WTC11 (cell line): ENCODE data around the gene MRPL2. TPM values are rescaled to one million over a fixed set of nuclear protein-coding genes. Genes with fewer than 3 reads are reported as not detected.

Experiments
- ATAC-seq: fragments of 200-7000 bp; cut with Tn5 transposase; 2 replicates; pipeline ENCODE4 v1.10.0; 2021; ENCODE audit warnings: mild to moderate bottlenecking, moderate library complexity
- CTCF ChIA-PET: fragments of 300-600 bp; sonication (Branson Sonifier 250); formaldehyde crosslinking; loops from one replicate; lab custom pipeline; 2021; ENCODE audit warnings: antibody characterized with exemption; lab: Charles Lee
- POLR2A ChIA-PET: fragments of 350-600 bp; sonication (Branson Sonifier 250); formaldehyde crosslinking; loops from one replicate; lab custom pipeline; 2021; ENCODE audit warnings: antibody characterized with exemption; lab: Charles Lee
- DNase-seq: peaks from one replicate; pipeline ENCODE4 v3.0.0; 2021; ENCODE audit warnings: low spot score
- H3K27ac Mint-ChIP-seq: 2 replicates; pipeline ENCODE4 v1.8.0; 2021; ENCODE audit warnings: mixed read lengths
- H3K27me3 Mint-ChIP-seq: 2 replicates; pipeline ENCODE4 v1.8.0; 2021; ENCODE audit warnings: low read depth, mild to moderate bottlenecking, moderate library complexity, mixed read lengths
- H3K36me3 Mint-ChIP-seq: 2 replicates; pipeline ENCODE4 v1.8.0; 2021; ENCODE audit warnings: mixed read lengths
- H3K4me1 Mint-ChIP-seq: 2 replicates; pipeline ENCODE4 v1.8.0; 2022; ENCODE audit warnings: mixed read lengths
- H3K4me3 Mint-ChIP-seq: 2 replicates; pipeline ENCODE4 v1.8.0; 2021; ENCODE audit warnings: mild to moderate bottlenecking, moderate library complexity, mixed read lengths
- H3K9me3 Mint-ChIP-seq: 2 replicates; pipeline ENCODE4 v1.8.0; 2021; ENCODE audit warnings: mixed read lengths
- CREM ChIP-seq: sonication (generic); formaldehyde crosslinking; IDR thresholded peaks from 2 replicates; pipeline ENCODE4 v1.8.1; 2022; ENCODE audit warnings: mild to moderate bottlenecking, missing genetic modification reagents, moderate library complexity
- FOXJ3 ChIP-seq: sonication (generic); formaldehyde crosslinking; IDR thresholded peaks from 2 replicates; pipeline ENCODE4 v1.9.0; 2021; ENCODE audit warnings: missing genetic modification reagents, mild to moderate bottlenecking, borderline replicate concordance
- GABPB1 ChIP-seq: sonication (generic); formaldehyde crosslinking; IDR thresholded peaks from 2 replicates; pipeline ENCODE4 v1.8.1; 2023; ENCODE audit warnings: mild to moderate bottlenecking, missing genetic modification reagents
- NFYB ChIP-seq: sonication (generic); formaldehyde crosslinking; conservative IDR thresholded peaks from 2 replicates; pipeline ENCODE4 v1.8.0; 2022; ENCODE audit warnings: low read depth, missing genetic modification reagents
- NR1H2 ChIP-seq: sonication (generic); formaldehyde crosslinking; IDR thresholded peaks from 2 replicates; pipeline ENCODE4 v1.9.0; 2021; ENCODE audit warnings: mild to moderate bottlenecking, moderate library complexity, missing genetic modification reagents
- SMAD3 ChIP-seq: sonication (generic); formaldehyde crosslinking; IDR thresholded peaks from 2 replicates; pipeline ENCODE4 v1.8.0; 2022; ENCODE audit warnings: missing genetic modification reagents, mild to moderate bottlenecking, borderline replicate concordance
- SMAD4 ChIP-seq: sonication (generic); formaldehyde crosslinking; IDR thresholded peaks from 2 replicates; pipeline ENCODE4 v1.8.0; 2022; ENCODE audit warnings: mild to moderate bottlenecking, missing genetic modification reagents
- SP1 ChIP-seq: sonication (generic); formaldehyde crosslinking; conservative IDR thresholded peaks from 2 replicates; pipeline ENCODE4 v1.8.1; 2022; ENCODE audit warnings: missing genetic modification reagents
- ZBTB21 ChIP-seq: sonication (generic); formaldehyde crosslinking; IDR thresholded peaks from 2 replicates; pipeline ENCODE4 v1.8.1; 2023; ENCODE audit warnings: mild to moderate bottlenecking, missing genetic modification reagents, borderline replicate concordance
- ZNF121 ChIP-seq: sonication (generic); formaldehyde crosslinking; IDR thresholded peaks from 2 replicates; pipeline ENCODE4 v1.8.0; 2023; ENCODE audit warnings: missing genetic modification reagents
- total RNA-seq: library from RNA; stranded (reverse); gene quantifications from 3 replicates; pipeline ENCODE4 v1.2.3, GENCODE V29; 2021
- TF ChIP-seq, protein P1 (sequence below): sonication (generic); formaldehyde crosslinking; IDR thresholded peaks from 2 replicates; pipeline ENCODE4 v1.8.1; 2022; ENCODE audit warnings: mild to moderate bottlenecking, missing genetic modification reagents, moderate library complexity, borderline replicate concordance
- TF ChIP-seq, protein P2 (sequence below): sonication (generic); formaldehyde crosslinking; IDR thresholded peaks from 2 replicates; pipeline ENCODE4 v1.8.0; 2022; ENCODE audit warnings: missing genetic modification reagents
- TF ChIP-seq, protein P3 (sequence below): sonication (generic); formaldehyde crosslinking; IDR thresholded peaks from 2 replicates; pipeline ENCODE4 v1.8.0; 2022; ENCODE audit warnings: mild to moderate bottlenecking, missing genetic modification reagents
- TF ChIP-seq, protein P4 (sequence below): sonication (generic); formaldehyde crosslinking; IDR thresholded peaks from 2 replicates; pipeline ENCODE4 v1.8.1; 2023; ENCODE audit warnings: mild to moderate bottlenecking, missing genetic modification reagents
- TF ChIP-seq, protein P5 (sequence below): fragments of 250-450 bp; sonication (Bioruptor Pico); IDR thresholded peaks from 2 replicates; pipeline ENCODE4 v1.9.0; 2021; ENCODE audit warnings: moderate library complexity, mild to moderate bottlenecking, inconsistent platforms, borderline replicate concordance
- TF ChIP-seq, protein P6 (sequence below): sonication (generic); formaldehyde crosslinking; IDR thresholded peaks from 2 replicates; pipeline ENCODE4 v1.8.1; 2023; ENCODE audit warnings: mild to moderate bottlenecking, missing genetic modification reagents, moderate library complexity
- TF ChIP-seq, protein P7 (sequence below): sonication (generic); formaldehyde crosslinking; IDR thresholded peaks from 2 replicates; pipeline ENCODE4 v1.8.0; 2022; ENCODE audit warnings: mild to moderate bottlenecking, missing genetic modification reagents
- TF ChIP-seq, protein P8 (sequence below): sonication (generic); formaldehyde crosslinking; IDR thresholded peaks from 2 replicates; pipeline ENCODE4 v1.8.1; 2022; ENCODE audit warnings: missing genetic modification reagents, borderline replicate concordance

Gene MRPL2
- total RNA-seq, 1 experiment from 2014 or later = 131 TPM

DNA sequence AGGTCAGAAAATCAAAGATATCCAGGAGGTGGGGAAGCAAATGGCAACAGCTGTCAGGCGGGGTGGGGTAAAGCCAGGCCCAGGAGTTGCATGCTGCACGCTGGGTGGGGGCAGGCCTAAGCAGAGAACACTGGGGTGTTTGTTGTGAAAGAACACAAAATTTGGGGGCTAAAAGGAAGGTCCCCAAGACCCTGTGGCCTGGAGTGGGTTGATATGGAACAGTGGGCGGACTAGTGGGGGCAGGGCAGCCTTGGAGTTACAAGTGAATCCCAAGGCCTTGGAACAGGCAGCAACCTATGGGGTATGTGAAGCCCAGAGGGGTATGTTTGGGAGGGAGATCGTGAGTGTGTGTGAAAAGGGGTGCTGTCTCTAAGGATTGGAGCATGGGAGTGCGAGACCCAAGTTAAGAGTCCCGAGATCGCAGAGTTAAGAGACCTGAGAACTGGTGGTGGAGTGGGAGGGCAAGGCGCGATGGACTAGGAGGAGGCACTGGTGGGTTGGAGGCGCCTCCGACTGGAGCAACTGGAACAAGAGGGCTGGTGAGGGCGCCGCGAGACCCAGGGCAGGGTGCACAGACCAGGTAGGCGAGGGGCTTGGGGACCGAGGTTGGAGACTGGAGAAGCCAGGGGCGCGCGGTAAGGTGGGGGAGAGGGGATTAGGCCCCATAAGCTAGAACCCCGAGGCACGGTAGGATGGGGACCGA, 6.2 kb downstream of the MRPL2 start (continued):
- no peak for TF ChIP-seq FOXJ3
- TF ChIP-seq, protein P1, sequence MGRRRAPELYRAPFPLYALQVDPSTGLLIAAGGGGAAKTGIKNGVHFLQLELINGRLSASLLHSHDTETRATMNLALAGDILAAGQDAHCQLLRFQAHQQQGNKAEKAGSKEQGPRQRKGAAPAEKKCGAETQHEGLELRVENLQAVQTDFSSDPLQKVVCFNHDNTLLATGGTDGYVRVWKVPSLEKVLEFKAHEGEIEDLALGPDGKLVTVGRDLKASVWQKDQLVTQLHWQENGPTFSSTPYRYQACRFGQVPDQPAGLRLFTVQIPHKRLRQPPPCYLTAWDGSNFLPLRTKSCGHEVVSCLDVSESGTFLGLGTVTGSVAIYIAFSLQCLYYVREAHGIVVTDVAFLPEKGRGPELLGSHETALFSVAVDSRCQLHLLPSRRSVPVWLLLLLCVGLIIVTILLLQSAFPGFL (CRISPR knock-in tag) = no peak
- TF ChIP-seq SMAD4 (CRISPR knock-in tag) = no peak
- TF ChIP-seq, protein P2, sequence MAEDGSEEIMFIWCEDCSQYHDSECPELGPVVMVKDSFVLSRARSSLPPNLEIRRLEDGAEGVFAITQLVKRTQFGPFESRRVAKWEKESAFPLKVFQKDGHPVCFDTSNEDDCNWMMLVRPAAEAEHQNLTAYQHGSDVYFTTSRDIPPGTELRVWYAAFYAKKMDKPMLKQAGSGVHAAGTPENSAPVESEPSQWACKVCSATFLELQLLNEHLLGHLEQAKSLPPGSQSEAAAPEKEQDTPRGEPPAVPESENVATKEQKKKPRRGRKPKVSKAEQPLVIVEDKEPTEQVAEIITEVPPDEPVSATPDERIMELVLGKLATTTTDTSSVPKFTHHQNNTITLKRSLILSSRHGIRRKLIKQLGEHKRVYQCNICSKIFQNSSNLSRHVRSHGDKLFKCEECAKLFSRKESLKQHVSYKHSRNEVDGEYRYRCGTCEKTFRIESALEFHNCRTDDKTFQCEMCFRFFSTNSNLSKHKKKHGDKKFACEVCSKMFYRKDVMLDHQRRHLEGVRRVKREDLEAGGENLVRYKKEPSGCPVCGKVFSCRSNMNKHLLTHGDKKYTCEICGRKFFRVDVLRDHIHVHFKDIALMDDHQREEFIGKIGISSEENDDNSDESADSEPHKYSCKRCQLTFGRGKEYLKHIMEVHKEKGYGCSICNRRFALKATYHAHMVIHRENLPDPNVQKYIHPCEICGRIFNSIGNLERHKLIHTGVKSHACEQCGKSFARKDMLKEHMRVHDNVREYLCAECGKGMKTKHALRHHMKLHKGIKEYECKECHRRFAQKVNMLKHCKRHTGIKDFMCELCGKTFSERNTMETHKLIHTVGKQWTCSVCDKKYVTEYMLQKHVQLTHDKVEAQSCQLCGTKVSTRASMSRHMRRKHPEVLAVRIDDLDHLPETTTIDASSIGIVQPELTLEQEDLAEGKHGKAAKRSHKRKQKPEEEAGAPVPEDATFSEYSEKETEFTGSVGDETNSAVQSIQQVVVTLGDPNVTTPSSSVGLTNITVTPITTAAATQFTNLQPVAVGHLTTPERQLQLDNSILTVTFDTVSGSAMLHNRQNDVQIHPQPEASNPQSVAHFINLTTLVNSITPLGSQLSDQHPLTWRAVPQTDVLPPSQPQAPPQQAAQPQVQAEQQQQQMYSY = 0 out of 2 replicates have a peak, but pooled peaks have one; percentile 10
- TF ChIP-seq NFYB = no peak

DNA sequence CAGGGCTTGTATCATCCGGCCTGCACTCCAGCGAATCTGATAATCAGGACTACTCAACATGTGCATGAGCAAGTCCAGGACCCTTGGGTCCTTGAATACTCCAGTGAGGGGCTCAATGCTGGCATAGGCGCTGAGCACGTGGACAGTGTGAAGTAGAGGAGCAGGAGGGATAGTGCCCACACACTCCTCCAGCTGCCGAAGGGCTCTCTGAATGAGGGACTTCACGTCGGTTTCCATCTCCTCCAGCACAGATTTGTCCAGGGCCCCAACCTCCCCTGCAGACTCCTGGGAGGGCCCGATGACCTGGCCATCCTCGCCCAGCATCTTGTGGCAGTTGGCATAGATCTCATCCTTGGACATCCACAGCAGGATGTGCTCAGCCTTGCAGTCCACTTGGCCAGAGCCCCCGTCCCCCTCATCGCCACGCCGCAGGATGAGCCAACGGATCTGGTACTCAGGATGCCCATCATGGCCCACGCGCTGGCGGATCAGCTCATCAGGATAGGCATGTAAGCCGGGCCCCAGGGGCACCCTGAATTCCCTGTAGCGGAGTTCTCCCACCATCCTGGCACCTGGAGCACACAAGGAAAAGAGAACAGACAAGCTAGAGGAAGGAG, 6.9 kb downstream of the MRPL2 start:
- no peaks in the 10 kb centered on the region for H3K27me3 Mint-ChIP-seq
- H3K9me3 Mint-ChIP-seq = no peaks in the 10 kb centered on the region
- no peak for ATAC-seq
- CTCF ChIA-PET = no interaction called here
- POLR2A ChIA-PET = interaction anchor here (1.1 to 2.0 kb wide), 2 partner anchors 73 to 119 kb away, joined by 3 to 13 read pairs; partner anchors contain the start of genes PEX6 and SRF
- peak overlapping the region; percentile 77 for H3K27ac Mint-ChIP-seq
- TF ChIP-seq ZNF121 (CRISPR knock-in tag) (no peak), ZBTB21 (CRISPR knock-in tag) (no peak), GABPB1 (CRISPR knock-in tag) (no peak), SP1 (no peak)
- TF ChIP-seq, protein P3, sequence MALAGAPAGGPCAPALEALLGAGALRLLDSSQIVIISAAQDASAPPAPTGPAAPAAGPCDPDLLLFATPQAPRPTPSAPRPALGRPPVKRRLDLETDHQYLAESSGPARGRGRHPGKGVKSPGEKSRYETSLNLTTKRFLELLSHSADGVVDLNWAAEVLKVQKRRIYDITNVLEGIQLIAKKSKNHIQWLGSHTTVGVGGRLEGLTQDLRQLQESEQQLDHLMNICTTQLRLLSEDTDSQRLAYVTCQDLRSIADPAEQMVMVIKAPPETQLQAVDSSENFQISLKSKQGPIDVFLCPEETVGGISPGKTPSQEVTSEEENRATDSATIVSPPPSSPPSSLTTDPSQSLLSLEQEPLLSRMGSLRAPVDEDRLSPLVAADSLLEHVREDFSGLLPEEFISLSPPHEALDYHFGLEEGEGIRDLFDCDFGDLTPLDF = no peak
- TF ChIP-seq, protein P4, sequence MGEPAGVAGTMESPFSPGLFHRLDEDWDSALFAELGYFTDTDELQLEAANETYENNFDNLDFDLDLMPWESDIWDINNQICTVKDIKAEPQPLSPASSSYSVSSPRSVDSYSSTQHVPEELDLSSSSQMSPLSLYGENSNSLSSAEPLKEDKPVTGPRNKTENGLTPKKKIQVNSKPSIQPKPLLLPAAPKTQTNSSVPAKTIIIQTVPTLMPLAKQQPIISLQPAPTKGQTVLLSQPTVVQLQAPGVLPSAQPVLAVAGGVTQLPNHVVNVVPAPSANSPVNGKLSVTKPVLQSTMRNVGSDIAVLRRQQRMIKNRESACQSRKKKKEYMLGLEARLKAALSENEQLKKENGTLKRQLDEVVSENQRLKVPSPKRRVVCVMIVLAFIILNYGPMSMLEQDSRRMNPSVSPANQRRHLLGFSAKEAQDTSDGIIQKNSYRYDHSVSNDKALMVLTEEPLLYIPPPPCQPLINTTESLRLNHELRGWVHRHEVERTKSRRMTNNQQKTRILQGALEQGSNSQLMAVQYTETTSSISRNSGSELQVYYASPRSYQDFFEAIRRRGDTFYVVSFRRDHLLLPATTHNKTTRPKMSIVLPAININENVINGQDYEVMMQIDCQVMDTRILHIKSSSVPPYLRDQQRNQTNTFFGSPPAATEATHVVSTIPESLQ = no peak
- H3K36me3 Mint-ChIP-seq = peaks cover 35% of the 10 kb centered on the region
- DNase-seq = no peak
- H3K4me1 Mint-ChIP-seq = peaks cover 22% of the 10 kb centered on the region
- peak overlapping the region; percentile 91 for H3K4me3 Mint-ChIP-seq

DNA sequence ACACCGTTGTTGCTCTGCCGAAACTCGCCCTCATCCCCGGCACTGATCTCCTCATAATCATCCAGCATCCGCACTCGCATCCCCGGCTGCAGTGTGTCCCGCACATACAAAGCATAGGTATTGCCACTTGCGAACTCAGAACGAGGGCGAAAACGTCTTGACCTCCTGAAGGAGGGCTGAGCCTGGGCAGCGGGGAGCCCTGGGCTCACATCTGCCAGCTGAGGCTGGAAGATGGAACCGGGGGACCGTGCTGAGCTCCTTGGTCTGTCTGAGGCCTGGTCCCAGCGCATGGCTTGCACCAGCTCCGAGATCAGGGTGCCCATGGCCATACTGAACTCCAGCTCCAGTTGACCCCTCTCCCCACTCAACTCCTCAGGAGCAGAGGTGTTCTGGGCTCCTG, 8.3 kb downstream of the MRPL2 start:
- peaks cover 39% of the 10 kb centered on the region for H3K36me3 Mint-ChIP-seq
- ChIA-PET POLR2A (no interaction called here), CTCF (interaction anchor here (0.9 kb wide), 1 partner anchor 93 kb away, joined by 3 read pairs; no protein-coding TSS in a partner anchor)
- H3K4me3 Mint-ChIP-seq = no peak overlapping the region
- ATAC-seq (no peak), DNase-seq (no peak)
- H3K4me1 Mint-ChIP-seq = peaks cover 22% of the 10 kb centered on the region
- no peak overlapping the region for H3K27ac Mint-ChIP-seq
- no peaks in the 10 kb centered on the region for H3K9me3 Mint-ChIP-seq
- no peaks in the 10 kb centered on the region for H3K27me3 Mint-ChIP-seq
- TF ChIP-seq, protein P1 (CRISPR knock-in tag) = no peak
- TF ChIP-seq SMAD3 (CRISPR knock-in tag) (no peak), CREM (no peak), GABPB1 (CRISPR knock-in tag) (no peak), NR1H2 (CRISPR knock-in tag) (no peak), NFYB (no peak)
- TF ChIP-seq, protein P5, sequence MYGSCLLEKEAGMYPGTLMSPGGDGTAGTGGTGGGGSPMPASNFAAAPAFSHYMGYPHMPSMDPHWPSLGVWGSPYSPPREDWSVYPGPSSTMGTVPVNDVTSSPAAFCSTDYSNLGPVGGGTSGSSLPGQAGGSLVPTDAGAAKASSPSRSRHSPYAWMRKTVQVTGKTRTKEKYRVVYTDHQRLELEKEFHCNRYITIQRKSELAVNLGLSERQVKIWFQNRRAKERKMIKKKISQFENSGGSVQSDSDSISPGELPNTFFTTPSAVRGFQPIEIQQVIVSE = no peak
- TF ChIP-seq, protein P6, sequence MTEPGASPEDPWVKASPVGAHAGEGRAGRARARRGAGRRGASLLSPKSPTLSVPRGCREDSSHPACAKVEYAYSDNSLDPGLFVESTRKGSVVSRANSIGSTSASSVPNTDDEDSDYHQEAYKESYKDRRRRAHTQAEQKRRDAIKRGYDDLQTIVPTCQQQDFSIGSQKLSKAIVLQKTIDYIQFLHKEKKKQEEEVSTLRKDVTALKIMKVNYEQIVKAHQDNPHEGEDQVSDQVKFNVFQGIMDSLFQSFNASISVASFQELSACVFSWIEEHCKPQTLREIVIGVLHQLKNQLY (CRISPR knock-in tag) = no peak
- TF ChIP-seq, protein P7, sequence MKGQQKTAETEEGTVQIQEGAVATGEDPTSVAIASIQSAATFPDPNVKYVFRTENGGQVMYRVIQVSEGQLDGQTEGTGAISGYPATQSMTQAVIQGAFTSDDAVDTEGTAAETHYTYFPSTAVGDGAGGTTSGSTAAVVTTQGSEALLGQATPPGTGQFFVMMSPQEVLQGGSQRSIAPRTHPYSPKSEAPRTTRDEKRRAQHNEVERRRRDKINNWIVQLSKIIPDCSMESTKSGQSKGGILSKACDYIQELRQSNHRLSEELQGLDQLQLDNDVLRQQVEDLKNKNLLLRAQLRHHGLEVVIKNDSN = no peak
- TF ChIP-seq, protein P8, sequence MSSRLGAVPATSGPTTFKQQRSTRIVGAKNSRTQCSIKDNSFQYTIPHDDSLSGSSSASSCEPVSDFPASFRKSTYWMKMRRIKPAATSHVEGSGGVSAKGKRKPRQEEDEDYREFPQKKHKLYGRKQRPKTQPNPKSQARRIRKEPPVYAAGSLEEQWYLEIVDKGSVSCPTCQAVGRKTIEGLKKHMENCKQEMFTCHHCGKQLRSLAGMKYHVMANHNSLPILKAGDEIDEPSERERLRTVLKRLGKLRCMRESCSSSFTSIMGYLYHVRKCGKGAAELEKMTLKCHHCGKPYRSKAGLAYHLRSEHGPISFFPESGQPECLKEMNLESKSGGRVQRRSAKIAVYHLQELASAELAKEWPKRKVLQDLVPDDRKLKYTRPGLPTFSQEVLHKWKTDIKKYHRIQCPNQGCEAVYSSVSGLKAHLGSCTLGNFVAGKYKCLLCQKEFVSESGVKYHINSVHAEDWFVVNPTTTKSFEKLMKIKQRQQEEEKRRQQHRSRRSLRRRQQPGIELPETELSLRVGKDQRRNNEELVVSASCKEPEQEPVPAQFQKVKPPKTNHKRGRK (CRISPR knock-in tag) = no peak
